Measurements from ENCODE around the gene SPINK8.

Gene SPINK8

DNA sequence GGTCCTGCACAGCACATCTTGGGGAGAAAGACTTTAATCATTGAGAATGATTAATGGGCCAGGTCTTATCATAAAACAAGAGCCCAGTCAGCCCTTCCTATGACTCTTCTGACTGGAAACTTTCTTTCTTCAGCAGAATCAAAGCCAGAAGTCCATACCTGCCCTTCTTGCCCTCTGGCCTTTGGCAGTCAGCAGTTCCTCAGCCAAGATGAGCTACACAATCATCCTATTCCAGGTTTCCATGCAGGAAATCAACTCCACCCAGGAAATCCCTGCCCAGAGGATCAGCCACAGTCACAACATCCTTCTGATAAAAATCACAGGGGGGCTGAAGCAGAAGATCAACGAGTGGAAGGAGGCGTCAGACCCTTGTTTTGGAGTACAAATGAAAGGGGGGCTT lies 65.7 kb downstream of the SPINK8 start:
- no peaks in the 10 kb centered on the region for H3K4me1 ChIP-seq (ENCODE audit: control insufficient read depth, insufficient read depth, low read length)
- H3K4me3 ChIP-seq (ENCODE audit: low read depth, low read length), result no peak overlapping the region
- peaks cover 26% of the 10 kb centered on the region for H3K9me3 ChIP-seq (ENCODE audit: control insufficient read depth, insufficient read depth, low read length)
- H3K27ac ChIP-seq (ENCODE audit: low read depth, low read length), result no peak overlapping the region
- peaks cover 86% of the 10 kb centered on the region for H3K36me3 ChIP-seq (ENCODE audit: control insufficient read depth, insufficient read depth, low read length)
- H3K27me3 ChIP-seq (ENCODE audit: control insufficient read depth, insufficient read depth, low read length), result no peaks in the 10 kb centered on the region
- H3K9ac ChIP-seq (ENCODE audit: low read depth, low read length), result no peak overlapping the region

DNA sequence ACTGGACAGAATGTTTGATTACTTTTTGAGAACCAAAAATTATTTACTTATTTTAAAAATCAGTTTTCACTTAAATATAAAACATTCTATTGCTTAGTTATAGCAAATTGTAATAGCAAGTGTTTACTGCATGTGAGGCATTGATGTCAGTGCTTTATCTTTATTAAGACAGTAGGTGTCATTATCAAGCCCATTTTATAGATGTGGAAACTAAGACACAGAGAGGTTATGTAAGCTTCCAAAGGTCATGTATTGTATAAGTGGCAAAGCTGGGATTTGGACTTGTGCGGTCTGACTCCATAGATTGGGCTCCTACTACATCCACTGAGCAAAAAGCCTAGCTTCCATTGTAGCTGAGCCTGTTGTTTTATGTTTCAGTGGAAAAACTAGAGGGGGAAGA lies 74.9 kb downstream of the SPINK8 start:
- no peak overlapping the region for H3K4me3 ChIP-seq (ENCODE audit: low read depth, low read length)
- peaks cover 94% of the 10 kb centered on the region for H3K36me3 ChIP-seq (ENCODE audit: control insufficient read depth, insufficient read depth, low read length)
- no peak overlapping the region for H3K9ac ChIP-seq (ENCODE audit: low read depth, low read length)
- H3K9me3 ChIP-seq (ENCODE audit: control insufficient read depth, insufficient read depth, low read length), result no peaks in the 10 kb centered on the region
- no peak overlapping the region for H3K27ac ChIP-seq (ENCODE audit: low read depth, low read length)
- H3K4me1 ChIP-seq (ENCODE audit: control insufficient read depth, insufficient read depth, low read length), result no peaks in the 10 kb centered on the region
- no peaks in the 10 kb centered on the region for H3K27me3 ChIP-seq (ENCODE audit: control insufficient read depth, insufficient read depth, low read length)

Measured in HUES48 (cell line).